ENCODE data around the gene FAM76A.
"Not testable (repeated sequence)": the region's sequence is repeated elsewhere in the genome, so short reads cannot be mapped to it uniquely, and the experiment has no call there.

FAM76A gene

GRCh38 chr1:27724961-27725373 is 794 bp upstream of the FAM76A start:
- no peak for DNase-seq (ENCODE audit: low read depth)

GRCh38 chr1:27726173-27727044 is 648 bp downstream of the FAM76A start:
- DNase-seq (ENCODE audit: low read depth): peak; percentile 29

- no peak for DNase-seq (ENCODE audit: low read depth)
These were observed 1.4 kb downstream of the FAM76A start for GRCh38 chr1:27727126-27727525.

GRCh38 chr1:27736252-27736651 is 10.5 kb downstream of the FAM76A start:
- DNase-seq (ENCODE audit: low read depth): no peak

GRCh38 chr1:27741121-27741520 is 15.4 kb downstream of the FAM76A start:
- DNase-seq (ENCODE audit: low read depth): no peak

GRCh38 chr1:27744556-27744955 is 18.8 kb downstream of the FAM76A start:
- no peak for DNase-seq (ENCODE audit: low read depth)

- no peak for DNase-seq (ENCODE audit: low read depth)
These were observed 19.7 kb downstream of the FAM76A start for GRCh38 chr1:27745466-27745865.

- DNase-seq (ENCODE audit: low read depth): no peak
These were observed 26.6 kb downstream of the FAM76A start for GRCh38 chr1:27752360-27752759.

- no peak for DNase-seq (ENCODE audit: low read depth)
These were observed 29.5 kb downstream of the FAM76A start for GRCh38 chr1:27755286-27755685.

- DNase-seq (ENCODE audit: low read depth): no peak
These were observed 30.1 kb downstream of the FAM76A start for GRCh38 chr1:27755865-27756264.

GRCh38 chr1:27759236-27759635 is 33.5 kb downstream of the FAM76A start:
- DNase-seq (ENCODE audit: low read depth): no peak

- no peak for DNase-seq (ENCODE audit: low read depth)
These were observed 34.7 kb downstream of the FAM76A start for GRCh38 chr1:27760426-27760825.

- no peak for DNase-seq (ENCODE audit: low read depth)
These were observed 36.3 kb downstream of the FAM76A start for GRCh38 chr1:27762033-27762432.

GRCh38 chr1:27763358-27763757 is 37.6 kb downstream of the FAM76A start:
- DNase-seq (ENCODE audit: low read depth): no peak

GRCh38 chr1:27770293-27770830 is 44.6 kb downstream of the FAM76A start:
- DNase-seq (ENCODE audit: low read depth): no peak

- no peak for DNase-seq (ENCODE audit: low read depth)
These were observed 46.5 kb downstream of the FAM76A start for GRCh38 chr1:27772036-27772931.

- peak; percentile 98 for DNase-seq (ENCODE audit: low read depth)
These were observed 47.4 kb downstream of the FAM76A start, which contains the start of gene STX12 for GRCh38 chr1:27772932-27773825. TSS of gene STX12 (plus strand) at chr1:27773219. CDS start at chr1:27773308, 89 bp downstream.

- DNase-seq (ENCODE audit: low read depth): no peak
These were observed 48.2 kb downstream of the FAM76A start for GRCh38 chr1:27773826-27774445.

- DNase-seq (ENCODE audit: low read depth): no peak
These were observed 48.9 kb downstream of the FAM76A start for GRCh38 chr1:27774654-27775053.

GRCh38 chr1:27775336-27775735 is 49.6 kb downstream of the FAM76A start:
- not testable (repeated sequence) for DNase-seq (ENCODE audit: low read depth)

GRCh38 chr1:27776276-27776675 is 50.5 kb downstream of the FAM76A start:
- not testable (repeated sequence) for DNase-seq (ENCODE audit: low read depth)

Measured in stimulated activated CD8-positive, alpha-beta memory T cell treated with anti-CD3 and anti-CD28 coated beads, Interleukin-4, amount 100 ng/mL, for 24 hours (primary cell).